HUDEP-2 (cell line): ENCODE results near the gene OR2A25.

Source experiments
- DNase-seq, 76 experiments: peaks; one replicate each; lab custom pipeline; 2025; ENCODE audit not compliant: unreplicated experiment in 76 of 76; lab: John Stamatoyannopoulos, UW

The OR2A25 gene

DNA sequence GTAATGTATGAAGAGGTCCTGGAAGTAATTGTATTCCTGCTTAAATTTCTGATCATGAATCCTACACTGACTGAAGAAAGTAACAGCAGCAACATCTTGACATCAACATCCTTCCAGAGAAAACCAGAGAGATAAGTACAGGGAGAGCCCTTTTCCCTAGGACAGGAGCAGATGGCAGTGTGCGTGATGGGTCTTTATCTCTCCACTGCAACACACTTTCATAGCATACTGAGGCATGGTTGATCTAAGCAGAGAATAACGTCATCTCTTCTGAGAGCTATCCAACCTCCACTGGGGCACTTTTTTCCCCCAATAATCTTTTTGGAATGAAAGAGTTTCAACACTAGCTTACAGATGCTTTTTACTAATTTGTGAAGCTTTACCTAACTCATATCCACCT is 342 bp downstream of the OR2A25 start:
- no peak for DNase-seq

DNA sequence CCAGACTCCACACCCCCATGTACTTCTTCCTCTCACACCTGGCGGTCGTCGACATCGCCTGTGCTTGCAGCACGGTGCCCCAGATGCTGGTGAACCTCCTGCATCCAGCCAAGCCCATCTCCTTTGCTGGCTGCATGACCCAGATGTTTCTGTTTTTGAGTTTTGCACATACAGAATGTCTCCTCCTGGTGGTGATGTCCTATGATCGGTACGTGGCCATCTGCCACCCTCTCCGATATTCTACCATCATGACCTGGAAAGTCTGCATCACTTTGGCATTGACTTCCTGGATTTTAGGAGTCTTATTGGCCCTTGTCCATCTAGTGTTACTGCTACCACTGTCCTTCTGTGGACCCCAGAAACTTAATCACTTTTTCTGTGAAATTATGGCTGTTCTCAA is 4.8 kb downstream of the OR2A25 start:
- no peak for DNase-seq

GRCh38 chr7:144085978-144086377 is 16.4 kb downstream of the OR2A25 start, which contains the start of gene OR2A12:
Gene OR2A12, plus strand, starts transcription at chr7:144086278. Its CDS starts 8,830 bp downstream, at chr7:144095108.
- no peak for DNase-seq

- no peak for DNase-seq
Measured at GRCh38 chr7:144086730-144087129, 17.1 kb downstream of the OR2A25 start.

DNA sequence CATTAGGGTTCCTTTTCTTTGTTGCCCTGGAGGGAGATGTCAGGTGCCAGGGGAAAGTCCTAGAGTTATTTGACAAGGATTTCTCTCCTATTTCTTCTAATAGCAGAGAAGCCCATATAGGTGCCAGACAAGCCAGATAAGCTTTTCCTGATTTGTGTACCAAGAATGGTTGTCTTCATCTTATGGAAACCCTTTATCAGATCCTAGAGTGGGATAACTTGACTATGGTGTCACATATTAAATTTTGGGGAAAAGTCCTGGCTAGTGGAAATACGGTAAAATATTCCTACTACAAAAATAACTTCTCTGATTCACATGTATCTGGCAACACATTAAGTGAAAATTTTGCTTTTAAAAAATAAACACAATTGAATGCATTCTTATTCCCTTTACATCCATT is 17.6 kb downstream of the OR2A25 start:
- DNase-seq, result no peak

DNA sequence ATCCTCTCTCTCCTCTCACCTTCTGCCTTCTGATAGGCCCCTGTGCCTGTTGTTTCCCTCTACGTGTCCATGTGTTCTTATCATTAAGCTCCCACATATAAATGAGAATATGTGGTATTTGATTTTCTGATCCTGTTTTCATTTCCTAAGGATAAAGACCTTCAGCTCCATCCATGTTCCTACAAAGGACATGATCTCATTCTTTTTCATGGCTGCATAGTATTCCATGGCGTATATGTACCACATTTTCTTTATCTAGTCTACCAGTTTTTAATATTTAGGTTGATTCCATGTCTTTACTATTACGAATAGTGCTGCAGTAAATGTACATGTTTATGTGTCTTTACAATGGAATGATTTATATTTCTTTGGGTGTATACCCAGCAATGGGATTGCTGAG is 21.1 kb downstream of the OR2A25 start:
- DNase-seq, result no peak

- DNase-seq, result no peak
Measured at GRCh38 chr7:144098776-144099175, 29.2 kb downstream of the OR2A25 start.

DNA sequence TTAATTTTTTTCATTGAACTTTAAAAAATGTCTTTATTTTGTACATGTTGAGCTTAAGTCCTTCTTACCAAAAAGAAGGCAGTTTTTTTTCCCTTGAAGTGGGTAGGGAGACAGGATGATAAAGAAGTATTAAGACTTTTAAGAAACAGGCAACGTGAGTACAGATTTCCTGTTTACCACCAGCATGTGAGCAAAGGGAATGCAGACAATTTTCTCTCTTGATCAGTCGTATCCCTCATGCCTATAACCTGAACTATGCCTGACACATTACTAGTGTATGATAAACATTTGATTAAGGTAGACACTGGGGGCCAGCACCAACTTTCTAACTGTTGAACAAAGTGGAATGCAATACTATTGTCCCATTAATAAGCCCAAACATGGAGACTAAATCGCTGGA is 31.0 kb downstream of the OR2A25 start:
- DNase-seq, result no peak

- DNase-seq, result no peak
Measured at GRCh38 chr7:144102041-144102440, 32.4 kb downstream of the OR2A25 start.

DNA sequence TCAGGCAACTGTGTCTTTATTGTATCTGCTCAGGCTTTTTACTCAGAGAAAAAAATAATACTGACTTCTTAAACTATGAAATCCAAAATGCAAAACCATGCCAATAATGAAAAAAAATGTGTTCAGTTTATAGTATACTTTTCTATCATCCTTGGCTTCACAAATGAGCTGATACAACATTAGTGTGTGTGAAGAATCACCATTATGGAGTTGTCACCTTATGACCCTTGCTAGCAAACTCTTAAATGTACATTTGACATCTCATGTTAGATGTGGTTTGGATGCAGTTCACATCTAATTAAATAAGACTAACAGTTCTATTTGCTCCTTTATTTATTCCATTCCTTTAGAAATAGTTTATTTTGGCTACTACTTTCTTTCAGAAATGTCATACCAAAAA is 35.6 kb downstream of the OR2A25 start:
- DNase-seq, result no peak

GRCh38 chr7:144109283-144109682 is 39.7 kb downstream of the OR2A25 start, which contains the start of gene OR2A2:
Gene OR2A2, plus strand, starts transcription at chr7:144109583. Its CDS starts 0 bp downstream, at chr7:144109583.
- DNase-seq, result no peak

DNA sequence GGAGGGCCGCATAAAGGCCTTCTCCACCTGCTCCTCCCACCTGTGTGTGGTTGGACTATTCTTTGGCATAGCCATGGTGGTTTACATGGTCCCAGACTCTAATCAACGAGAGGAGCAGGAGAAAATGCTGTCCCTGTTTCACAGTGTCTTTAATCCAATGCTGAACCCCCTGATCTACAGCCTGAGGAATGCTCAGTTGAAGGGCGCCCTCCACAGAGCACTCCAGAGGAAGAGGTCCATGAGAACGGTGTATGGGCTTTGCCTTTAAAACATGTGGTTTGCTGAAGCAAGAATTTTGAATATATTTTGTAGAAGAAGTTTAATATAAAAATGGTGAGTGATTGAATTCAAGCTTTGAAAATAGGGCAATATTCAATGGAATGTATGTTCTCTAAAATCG is 40.7 kb downstream of the OR2A25 start:
- no peak for DNase-seq

- no peak for DNase-seq
Measured at GRCh38 chr7:144113651-144114050, 44.0 kb downstream of the OR2A25 start.

GRCh38 chr7:144118341-144118740 is 48.7 kb downstream of the OR2A25 start:
- no peak for DNase-seq

- no peak for DNase-seq
Measured at GRCh38 chr7:144122876-144123275, 53.3 kb downstream of the OR2A25 start, which contains the start of gene OR2A14. Gene OR2A14, plus strand, starts transcription at chr7:144123176. Its CDS starts 5,937 bp downstream, at chr7:144129113.
